Measurements from ENCODE around the gene GPRIN1.

DNA sequence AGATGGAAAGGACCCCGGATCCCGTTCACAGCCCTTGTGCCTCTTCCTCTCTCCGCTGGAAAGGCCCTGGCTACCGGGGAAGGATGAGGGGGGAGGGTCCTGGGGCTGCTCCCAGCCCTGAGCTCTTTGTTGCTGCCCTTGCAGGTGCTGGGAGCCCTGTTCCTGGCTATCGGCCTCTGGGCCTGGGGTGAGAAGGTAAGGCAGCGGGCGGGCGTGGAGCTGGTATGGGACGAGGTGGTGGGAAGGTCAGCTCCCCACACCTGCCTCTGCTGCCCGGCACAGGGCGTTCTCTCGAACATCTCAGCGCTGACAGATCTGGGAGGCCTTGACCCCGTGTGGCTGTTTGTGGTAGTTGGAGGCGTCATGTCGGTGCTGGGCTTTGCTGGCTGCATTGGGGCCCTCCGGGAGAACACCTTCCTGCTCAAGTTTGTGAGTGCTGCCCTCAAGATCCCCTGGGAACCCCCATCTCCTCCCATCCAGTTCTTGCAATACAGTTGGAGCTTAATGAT lies 41.6 kb upstream of the GPRIN1 start:
- TF ChIP-seq, protein P1, sequence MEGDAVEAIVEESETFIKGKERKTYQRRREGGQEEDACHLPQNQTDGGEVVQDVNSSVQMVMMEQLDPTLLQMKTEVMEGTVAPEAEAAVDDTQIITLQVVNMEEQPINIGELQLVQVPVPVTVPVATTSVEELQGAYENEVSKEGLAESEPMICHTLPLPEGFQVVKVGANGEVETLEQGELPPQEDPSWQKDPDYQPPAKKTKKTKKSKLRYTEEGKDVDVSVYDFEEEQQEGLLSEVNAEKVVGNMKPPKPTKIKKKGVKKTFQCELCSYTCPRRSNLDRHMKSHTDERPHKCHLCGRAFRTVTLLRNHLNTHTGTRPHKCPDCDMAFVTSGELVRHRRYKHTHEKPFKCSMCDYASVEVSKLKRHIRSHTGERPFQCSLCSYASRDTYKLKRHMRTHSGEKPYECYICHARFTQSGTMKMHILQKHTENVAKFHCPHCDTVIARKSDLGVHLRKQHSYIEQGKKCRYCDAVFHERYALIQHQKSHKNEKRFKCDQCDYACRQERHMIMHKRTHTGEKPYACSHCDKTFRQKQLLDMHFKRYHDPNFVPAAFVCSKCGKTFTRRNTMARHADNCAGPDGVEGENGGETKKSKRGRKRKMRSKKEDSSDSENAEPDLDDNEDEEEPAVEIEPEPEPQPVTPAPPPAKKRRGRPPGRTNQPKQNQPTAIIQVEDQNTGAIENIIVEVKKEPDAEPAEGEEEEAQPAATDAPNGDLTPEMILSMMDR (IDR thresholded peaks at IDR 0.05): no peak
- no peak for TF ChIP-seq POLR2A (IDR thresholded peaks at IDR 0.05)
